GM18511 (cell line): ENCODE data around the gene GRID2.

Experiments used
- ATAC-seq: cut with Tn5 transposase; IDR thresholded peaks from one replicate; pipeline ENCODE4 v1.9.1; 2021; ENCODE audit warnings: mild to moderate bottlenecking, moderate library complexity; ENCODE audit not compliant: unreplicated experiment

Gene GRID2

DNA sequence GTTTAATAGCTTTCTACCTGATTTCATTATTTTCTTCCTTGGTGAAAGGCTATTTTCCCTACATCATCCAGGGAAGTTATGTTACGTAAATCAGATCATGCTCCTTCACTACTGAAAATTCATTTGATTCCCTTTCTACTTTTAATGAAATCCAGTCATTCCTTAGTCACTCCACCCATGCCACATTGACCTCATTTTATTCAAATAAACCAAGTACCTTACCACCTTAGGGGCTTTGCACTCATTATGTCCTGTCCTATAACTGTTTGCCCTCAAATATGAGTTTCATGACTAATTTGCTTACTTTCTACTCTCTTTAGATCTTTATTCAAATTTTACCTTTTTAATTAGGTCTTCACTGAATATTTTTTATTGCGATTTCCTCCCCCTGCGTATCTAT is 374.0 kb downstream of the GRID2 start:
- ATAC-seq = no peak

DNA sequence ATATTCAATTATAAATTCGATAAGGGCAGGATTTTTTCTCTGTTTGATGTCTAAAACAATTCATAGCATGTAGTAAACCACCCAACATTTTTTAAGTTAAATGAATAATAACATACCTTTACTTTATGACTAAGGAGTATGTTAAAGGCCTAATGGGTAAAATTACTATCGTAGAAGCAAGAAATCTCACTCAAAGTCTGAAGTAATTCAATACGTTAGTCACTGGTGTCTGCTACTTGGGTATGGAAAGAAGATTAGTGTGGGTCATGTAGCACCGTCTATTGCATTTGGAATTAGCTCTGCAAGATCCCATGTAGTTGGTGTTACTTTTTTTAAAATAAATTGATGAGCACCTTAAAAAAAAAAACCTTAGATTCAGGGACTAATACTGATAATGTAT is 374.5 kb downstream of the GRID2 start:
- ATAC-seq = no peak

- no peak for ATAC-seq
Observed at GRCh38 chr4:92679149-92679548, 375.4 kb downstream of the GRID2 start.

DNA sequence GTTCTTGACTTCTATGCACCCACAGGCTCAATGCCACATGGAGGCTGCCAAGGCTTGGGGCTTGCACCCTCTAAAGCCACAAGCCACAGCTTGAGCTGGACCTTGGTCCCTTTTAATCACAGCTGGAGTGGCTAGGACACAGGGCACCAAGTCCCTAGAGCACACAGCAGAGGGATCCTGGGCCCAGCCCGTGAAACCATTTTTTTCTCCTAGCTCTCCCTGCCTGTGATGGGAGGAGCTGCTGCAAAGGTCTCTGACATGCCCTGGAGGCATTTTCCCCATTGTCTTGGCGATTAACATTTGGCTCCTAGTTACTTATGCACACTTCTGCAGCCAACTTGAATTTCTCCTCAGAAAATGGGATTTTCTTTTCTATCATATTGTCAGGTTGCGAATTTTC is 410.9 kb downstream of the GRID2 start:
- no peak for ATAC-seq

- no peak for ATAC-seq
Observed at GRCh38 chr4:92733231-92733630, 429.5 kb downstream of the GRID2 start.

GRCh38 chr4:92735025-92735665 is 431.4 kb downstream of the GRID2 start:
- ATAC-seq = no peak

GRCh38 chr4:92760433-92760832 is 456.7 kb downstream of the GRID2 start:
- ATAC-seq = no peak

DNA sequence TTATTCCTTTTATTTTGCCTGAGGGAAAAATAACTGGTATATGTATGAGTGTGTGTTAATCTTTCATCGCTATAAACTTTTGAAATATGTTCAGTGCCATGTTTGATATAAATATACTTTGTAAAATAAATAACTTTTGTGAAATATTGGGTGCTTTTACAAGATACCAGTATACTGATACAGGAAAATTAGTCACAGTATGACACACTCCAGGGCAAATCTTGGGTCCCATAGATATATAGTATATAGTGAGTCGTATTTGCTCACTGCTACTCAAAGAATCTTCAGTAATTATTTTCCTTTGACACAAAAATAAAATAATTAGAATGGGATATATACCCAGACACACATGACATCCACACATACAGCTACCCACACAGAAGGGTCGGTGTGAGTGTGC is 472.3 kb downstream of the GRID2 start:
- no peak for ATAC-seq

DNA sequence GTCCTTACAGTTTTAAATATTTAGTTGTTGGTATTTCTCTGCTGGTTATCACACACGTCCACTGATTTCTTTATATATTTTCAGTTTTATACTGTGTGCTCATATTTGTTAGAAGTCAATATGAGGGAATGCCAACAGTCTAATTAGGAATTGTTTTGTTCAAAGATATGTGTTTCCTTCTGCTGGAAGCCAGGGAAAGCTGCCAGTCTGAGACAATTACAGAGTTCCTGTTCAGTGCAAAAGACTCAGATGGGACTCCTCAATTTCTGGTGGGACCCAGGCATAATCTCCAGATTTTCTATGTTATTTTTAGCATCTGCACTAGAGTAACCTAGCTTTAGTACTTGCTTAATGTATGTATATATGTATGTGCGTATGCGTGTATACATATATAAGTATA is 486.0 kb downstream of the GRID2 start:
- ATAC-seq = no peak

GRCh38 chr4:92791871-92792440 is 488.2 kb downstream of the GRID2 start:
- ATAC-seq = no peak

GRCh38 chr4:92809381-92809780 is 505.6 kb downstream of the GRID2 start:
- no peak for ATAC-seq

- ATAC-seq = no peak
Observed at GRCh38 chr4:92812652-92813051, 508.9 kb downstream of the GRID2 start.

DNA sequence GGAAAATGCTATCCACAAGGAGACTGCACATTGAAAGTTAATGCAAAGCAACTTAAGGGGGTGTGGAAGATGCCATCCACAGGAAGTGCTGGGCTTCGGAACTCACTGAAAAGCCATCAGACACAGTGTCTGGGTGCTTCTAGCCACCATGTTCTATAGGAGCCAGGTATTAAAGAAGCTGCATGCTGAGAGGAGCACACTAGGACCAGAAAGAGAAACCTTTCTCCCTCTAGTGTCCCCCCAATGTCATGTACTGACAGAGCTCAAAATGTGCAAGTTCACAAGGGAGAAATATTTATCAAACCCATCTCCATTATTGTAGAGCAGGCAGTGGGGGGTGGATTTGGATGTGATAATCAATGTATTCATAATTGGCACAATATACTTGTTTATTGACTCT is 510.9 kb downstream of the GRID2 start:
- ATAC-seq = no peak

- no peak for ATAC-seq
Observed at GRCh38 chr4:92825256-92825655, 521.5 kb downstream of the GRID2 start.

- no peak for ATAC-seq
Observed at GRCh38 chr4:92825791-92826190, 522.0 kb downstream of the GRID2 start.

GRCh38 chr4:92830771-92831170 is 527.0 kb downstream of the GRID2 start:
- ATAC-seq = no peak

DNA sequence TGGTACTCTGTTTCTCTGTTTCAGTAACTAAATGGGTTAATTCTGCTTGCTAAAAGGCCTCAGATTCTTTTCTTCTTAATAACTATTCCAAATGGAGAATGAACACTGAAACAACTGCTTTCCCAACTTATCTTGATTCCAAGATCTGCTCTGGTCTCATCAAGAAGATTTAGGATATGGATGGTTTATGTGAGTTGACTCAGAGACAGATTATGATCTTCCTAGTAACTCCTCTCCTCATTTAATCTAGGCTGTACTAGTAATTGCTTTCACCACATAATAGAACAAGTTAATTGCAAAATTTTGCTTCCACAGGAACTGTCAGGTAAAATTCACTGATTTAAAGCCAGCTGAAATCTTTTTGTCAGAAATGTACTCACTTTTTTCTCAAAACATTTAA is 537.1 kb downstream of the GRID2 start:
- ATAC-seq = no peak

DNA sequence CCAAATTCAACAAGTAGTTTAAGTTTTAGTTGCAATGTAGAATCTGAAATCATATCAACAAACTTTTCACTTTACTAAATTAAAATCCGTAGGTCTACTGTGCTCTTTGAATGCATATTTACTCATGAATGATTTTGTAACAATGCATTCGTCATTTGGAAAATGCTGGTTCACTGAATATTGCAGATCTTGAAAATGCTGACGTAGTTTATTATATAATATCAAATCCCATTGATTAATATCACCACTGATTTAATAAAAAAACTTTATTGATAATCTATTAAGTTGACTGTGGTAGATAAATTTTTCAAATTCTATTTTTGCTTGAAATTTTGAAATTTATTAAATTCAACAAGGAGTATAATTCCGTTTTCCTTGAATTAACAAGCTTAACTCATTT is 540.0 kb downstream of the GRID2 start:
- no peak for ATAC-seq

GRCh38 chr4:92847026-92847425 is 543.3 kb downstream of the GRID2 start:
- no peak for ATAC-seq

GRCh38 chr4:92862509-92862908 is 558.7 kb downstream of the GRID2 start:
- ATAC-seq = no peak

- no peak for ATAC-seq
Observed at GRCh38 chr4:92864096-92864495, 560.3 kb downstream of the GRID2 start.

DNA sequence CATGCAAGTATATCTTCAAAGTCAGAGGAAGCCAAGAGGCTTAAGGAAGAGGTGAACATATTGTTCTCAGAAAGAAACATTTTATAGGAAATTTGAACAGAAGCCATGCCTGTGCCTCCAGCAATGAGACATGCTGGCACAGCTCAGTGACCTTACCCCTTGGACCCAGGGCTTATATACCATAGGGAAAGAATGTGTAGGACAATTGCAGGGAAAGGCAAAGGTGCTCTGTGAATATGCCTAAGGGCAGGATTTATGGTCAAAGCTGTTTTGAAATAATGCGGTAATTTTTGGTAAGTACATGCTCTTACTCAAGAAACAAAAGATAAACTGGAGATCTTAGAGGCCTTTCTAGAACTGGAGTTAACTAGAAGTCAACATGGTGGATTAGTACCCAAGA is 568.8 kb downstream of the GRID2 start:
- no peak for ATAC-seq

- no peak for ATAC-seq
Observed at GRCh38 chr4:92885632-92886031, 581.9 kb downstream of the GRID2 start.
